ENCODE measurements around the gene AHNAK2. TPM values are rescaled to one million over a fixed set of nuclear protein-coding genes. Genes with fewer than 3 reads are reported as not detected.
"Not testable (repeated sequence)": the region's sequence is repeated elsewhere in the genome, so short reads cannot be mapped to it uniquely, and the experiment has no call there.

AHNAK2 gene
- polyA plus RNA-seq, 1 donor = 3.3 TPM

DNA sequence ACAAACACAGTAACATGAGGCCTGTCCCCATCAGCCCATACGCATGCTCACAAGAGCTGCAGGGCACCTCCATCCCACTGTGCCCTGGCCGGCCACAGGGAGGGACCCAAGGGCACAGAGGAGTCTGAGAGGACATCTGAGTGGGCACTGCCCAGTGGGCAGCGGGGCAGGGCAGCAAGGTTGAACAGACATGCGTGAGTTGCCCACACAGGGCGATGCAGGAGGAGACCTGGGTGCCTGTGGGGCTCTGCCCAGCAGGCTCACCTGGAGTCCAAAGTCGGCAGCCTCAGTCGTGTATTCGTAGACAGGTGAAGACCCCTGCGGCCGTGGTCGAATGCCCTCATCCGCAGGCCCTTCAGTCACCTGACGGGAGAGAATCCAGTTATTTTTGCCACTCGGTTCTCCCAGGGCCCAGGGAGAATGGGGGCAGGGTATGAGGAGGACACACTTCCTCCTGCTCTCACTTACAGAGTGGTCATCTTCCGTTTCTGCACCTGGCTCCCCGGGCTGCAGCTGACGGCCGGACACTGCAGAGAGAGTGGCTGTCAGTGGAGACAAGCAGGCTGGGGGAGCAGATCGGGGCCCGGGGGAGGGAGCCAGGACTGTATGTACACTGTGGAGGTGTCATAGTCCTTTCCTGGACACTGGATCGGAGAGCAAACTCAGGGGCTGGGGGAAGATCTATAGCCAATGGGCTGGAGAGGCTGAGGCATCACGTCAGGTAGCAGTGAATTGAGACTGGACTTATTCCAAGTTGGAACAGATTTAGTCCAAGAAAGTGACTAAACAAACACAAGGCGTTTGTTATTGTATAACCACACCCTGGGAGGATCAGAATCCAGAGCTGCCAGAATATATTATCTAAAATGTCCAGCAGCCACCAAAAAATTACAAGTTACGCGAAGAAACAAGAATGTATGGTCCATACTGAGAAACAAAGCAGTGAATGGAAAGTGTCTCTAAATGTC is 20.7 kb downstream of the AHNAK2 start:
- H3K36me3 ChIP-seq (ENCODE audit: control insufficient read depth, insufficient read depth, low read length) = no peaks in the 10 kb centered on the region
- DNase-seq = no peak
- H3K9me3 ChIP-seq (ENCODE audit: control insufficient read depth, low read depth, low read length) = no peaks in the 10 kb centered on the region
- no peak overlapping the region for H3K27ac ChIP-seq (ENCODE audit: low read length)
- H3K4me3 ChIP-seq (ENCODE audit: low read length) = no peak overlapping the region
- WGBS (ENCODE audit: insufficient coverage, low lambda C conversion rate) = 90% methylated on average over 2 of the region's 25 CpGs
- peaks cover 8% of the 10 kb centered on the region for H3K27me3 ChIP-seq (ENCODE audit: control insufficient read depth, insufficient read depth, low read length)
- no peaks in the 10 kb centered on the region for H3K4me1 ChIP-seq (ENCODE audit: control insufficient read depth, insufficient read depth, low read length)

GRCh38 chr14:104956290-104956890 is 21.8 kb downstream of the AHNAK2 start:
- H3K27me3 ChIP-seq (ENCODE audit: control insufficient read depth, insufficient read depth, low read length) = peaks cover 8% of the 10 kb centered on the region
- H3K4me1 ChIP-seq (ENCODE audit: control insufficient read depth, insufficient read depth, low read length) = no peaks in the 10 kb centered on the region
- WGBS (ENCODE audit: insufficient coverage, low lambda C conversion rate) = no CpG with 5 or more reads among the region's 14 CpGs
- H3K9me3 ChIP-seq (ENCODE audit: control insufficient read depth, low read depth, low read length) = no peaks in the 10 kb centered on the region
- H3K36me3 ChIP-seq (ENCODE audit: control insufficient read depth, insufficient read depth, low read length) = no peaks in the 10 kb centered on the region
- no peak for DNase-seq
- no peak overlapping the region for H3K27ac ChIP-seq (ENCODE audit: low read length)
- H3K4me3 ChIP-seq (ENCODE audit: low read length) = no peak overlapping the region

DNA sequence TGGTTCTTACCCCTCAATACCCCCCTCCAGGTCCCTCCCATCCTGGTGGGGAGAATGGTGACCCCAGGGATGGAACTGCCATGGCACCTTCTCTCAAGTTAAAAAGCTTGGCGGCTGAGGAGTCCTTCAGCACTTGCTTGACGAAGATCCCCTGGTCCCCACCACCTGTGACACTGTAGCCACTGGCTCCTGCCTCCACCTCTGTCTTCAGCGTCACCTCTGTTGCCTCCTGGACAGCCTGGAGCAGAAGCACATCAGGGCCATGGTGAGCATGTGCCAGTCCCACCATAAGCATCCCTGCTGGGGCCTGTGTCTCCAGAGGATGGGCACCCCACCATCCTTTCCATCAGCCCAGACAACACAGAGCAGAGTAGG is 22.8 kb downstream of the AHNAK2 start:
- Histone ChIP-seq H3K27me3 (ENCODE audit: control insufficient read depth, insufficient read depth, low read length) (peaks cover 8% of the 10 kb centered on the region), H3K4me1 (ENCODE audit: control insufficient read depth, insufficient read depth, low read length) (no peaks in the 10 kb centered on the region), H3K36me3 (ENCODE audit: control insufficient read depth, insufficient read depth, low read length) (no peaks in the 10 kb centered on the region), H3K9me3 (ENCODE audit: control insufficient read depth, low read depth, low read length) (no peaks in the 10 kb centered on the region), H3K4me3 (ENCODE audit: low read length) (no peak overlapping the region), H3K27ac (ENCODE audit: low read length) (no peak overlapping the region)
- no CpG with 5 or more reads among the region's 3 CpGs for WGBS (ENCODE audit: insufficient coverage, low lambda C conversion rate)
- no peak for DNase-seq

GRCh38 chr14:104954746-104955395 is 23.3 kb downstream of the AHNAK2 start:
- Histone ChIP-seq H3K4me1 (ENCODE audit: control insufficient read depth, insufficient read depth, low read length) (no peaks in the 10 kb centered on the region), H3K27me3 (ENCODE audit: control insufficient read depth, insufficient read depth, low read length) (peaks cover 8% of the 10 kb centered on the region), H3K4me3 (ENCODE audit: low read length) (no peak overlapping the region), H3K9me3 (ENCODE audit: control insufficient read depth, low read depth, low read length) (no peaks in the 10 kb centered on the region), H3K36me3 (ENCODE audit: control insufficient read depth, insufficient read depth, low read length) (no peaks in the 10 kb centered on the region), H3K27ac (ENCODE audit: low read length) (no peak overlapping the region)
- no peak for DNase-seq
- WGBS (ENCODE audit: insufficient coverage, low lambda C conversion rate) = no CpG with 5 or more reads among the region's 13 CpGs

DNA sequence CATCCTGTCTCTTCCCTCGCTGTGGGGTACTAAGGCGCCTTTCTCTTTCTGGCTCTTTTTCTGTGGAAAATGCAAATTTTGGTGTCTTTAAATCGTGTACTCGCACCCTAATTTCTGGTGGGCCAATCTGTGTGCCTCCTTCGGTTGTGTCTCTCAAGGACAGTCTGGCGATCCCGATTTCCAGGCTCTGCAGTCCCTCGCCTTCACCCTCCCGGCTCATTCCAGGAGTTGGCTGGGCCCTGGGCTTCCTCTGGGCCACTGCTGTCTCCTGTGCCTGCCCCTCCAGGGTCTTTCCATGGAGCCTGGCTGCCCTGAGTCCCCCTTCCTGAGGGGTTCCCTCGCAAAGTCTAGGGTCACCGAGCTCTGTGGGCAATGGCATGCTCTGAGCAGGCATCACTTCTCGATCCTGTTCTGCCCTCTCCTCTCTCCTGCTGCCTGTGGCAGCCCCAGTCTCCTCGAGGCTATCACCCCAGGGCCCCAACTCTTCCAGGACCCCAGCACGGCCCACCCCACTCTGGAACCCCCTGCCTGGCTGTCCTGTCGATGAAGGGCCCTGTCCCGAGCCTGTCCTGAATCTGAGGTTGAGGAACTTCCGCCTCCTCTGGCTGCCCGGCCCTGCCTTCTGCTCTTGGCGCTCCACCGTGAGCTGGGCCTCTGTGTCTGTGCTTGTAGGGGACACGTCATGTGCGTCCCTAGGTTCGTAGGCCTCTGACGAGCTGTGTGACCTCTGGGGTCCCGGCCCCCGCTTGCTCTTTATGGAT is 24.1 kb downstream of the AHNAK2 start:
- Histone ChIP-seq H3K4me3 (ENCODE audit: low read length) (no peak overlapping the region), H3K27me3 (ENCODE audit: control insufficient read depth, insufficient read depth, low read length) (peaks cover 8% of the 10 kb centered on the region), H3K36me3 (ENCODE audit: control insufficient read depth, insufficient read depth, low read length) (no peaks in the 10 kb centered on the region), H3K27ac (ENCODE audit: low read length) (no peak overlapping the region), H3K9me3 (ENCODE audit: control insufficient read depth, low read depth, low read length) (no peaks in the 10 kb centered on the region), H3K4me1 (ENCODE audit: control insufficient read depth, insufficient read depth, low read length) (no peaks in the 10 kb centered on the region)
- WGBS (ENCODE audit: insufficient coverage, low lambda C conversion rate) = no CpG with 5 or more reads among the region's 26 CpGs
- DNase-seq = no peak

DNA sequence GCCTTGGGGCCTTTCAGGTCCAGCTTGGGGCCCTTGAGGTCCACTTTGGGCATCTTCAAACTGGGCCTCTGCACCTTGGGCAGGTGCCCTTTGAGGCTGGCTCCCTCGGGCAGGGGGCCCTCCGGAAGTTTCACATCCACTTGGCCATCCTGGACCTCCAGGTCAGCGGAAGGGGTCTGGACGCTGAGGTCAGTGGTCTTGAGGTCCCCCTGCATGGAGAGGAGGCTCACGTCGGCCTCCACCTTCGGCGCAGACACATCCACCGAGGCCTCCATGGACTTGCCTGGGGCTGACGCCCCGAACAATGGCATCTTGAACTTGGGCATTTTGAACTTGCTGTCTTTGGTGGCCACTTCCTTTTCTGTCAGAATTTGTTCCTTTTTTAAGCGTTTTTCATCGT is 25.1 kb downstream of the AHNAK2 start:
- peaks cover 8% of the 10 kb centered on the region for H3K27me3 ChIP-seq (ENCODE audit: control insufficient read depth, insufficient read depth, low read length)
- no peaks in the 10 kb centered on the region for H3K9me3 ChIP-seq (ENCODE audit: control insufficient read depth, low read depth, low read length)
- WGBS (ENCODE audit: insufficient coverage, low lambda C conversion rate) = 90% methylated on average over 4 of the region's 13 CpGs
- H3K27ac ChIP-seq (ENCODE audit: low read length) = no peak overlapping the region
- H3K4me1 ChIP-seq (ENCODE audit: control insufficient read depth, insufficient read depth, low read length) = no peaks in the 10 kb centered on the region
- H3K4me3 ChIP-seq (ENCODE audit: low read length) = no peak overlapping the region
- DNase-seq = no peak
- H3K36me3 ChIP-seq (ENCODE audit: control insufficient read depth, insufficient read depth, low read length) = no peaks in the 10 kb centered on the region

DNA sequence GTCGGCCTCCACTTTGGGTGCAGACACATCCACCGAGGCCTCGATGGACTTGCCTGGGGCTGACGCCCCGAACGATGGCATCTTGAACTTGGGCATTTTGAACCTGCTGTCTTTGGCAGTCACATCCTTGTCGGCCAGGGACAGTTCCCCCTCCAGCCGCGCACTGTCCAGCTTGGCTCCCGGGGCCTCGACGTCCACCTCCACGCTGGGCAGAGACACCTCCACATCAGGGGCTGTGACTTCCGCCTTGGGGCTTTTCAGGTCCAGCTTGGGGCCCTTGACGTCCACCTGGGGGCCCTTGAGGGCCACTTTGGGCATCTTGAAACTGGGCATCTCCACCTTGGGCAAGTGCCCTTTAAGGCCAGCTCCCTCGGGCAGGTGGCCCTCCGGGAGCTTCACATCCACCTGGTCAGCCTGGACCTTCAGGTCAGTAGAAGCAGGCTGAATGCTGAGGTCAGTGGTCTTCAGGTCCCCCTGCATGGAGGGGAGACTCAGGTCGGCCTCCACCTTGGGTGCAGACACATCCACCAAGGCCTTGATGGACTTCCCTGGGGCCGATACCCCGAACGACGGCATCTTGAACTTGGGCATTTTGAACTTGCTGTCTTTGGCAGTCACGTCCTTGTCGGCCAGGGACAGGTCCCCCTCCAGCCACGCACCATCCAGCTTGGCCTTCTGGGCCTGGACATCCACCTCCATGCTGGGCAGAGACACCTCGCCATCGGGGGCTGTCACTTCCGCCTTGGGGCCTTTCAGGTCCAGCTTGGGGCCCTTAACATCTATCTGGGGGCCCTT is 26.1 kb downstream of the AHNAK2 start:
- not testable (repeated sequence) for DNase-seq; H3K36me3 ChIP-seq (ENCODE audit: control insufficient read depth, insufficient read depth, low read length); H3K4me1 ChIP-seq (ENCODE audit: control insufficient read depth, insufficient read depth, low read length); H3K27ac ChIP-seq (ENCODE audit: low read length); H3K4me3 ChIP-seq (ENCODE audit: low read length); H3K27me3 ChIP-seq (ENCODE audit: control insufficient read depth, insufficient read depth, low read length); H3K9me3 ChIP-seq (ENCODE audit: control insufficient read depth, low read depth, low read length)
- no CpG with 5 or more reads among the region's 28 CpGs for WGBS (ENCODE audit: insufficient coverage, low lambda C conversion rate)

DNA sequence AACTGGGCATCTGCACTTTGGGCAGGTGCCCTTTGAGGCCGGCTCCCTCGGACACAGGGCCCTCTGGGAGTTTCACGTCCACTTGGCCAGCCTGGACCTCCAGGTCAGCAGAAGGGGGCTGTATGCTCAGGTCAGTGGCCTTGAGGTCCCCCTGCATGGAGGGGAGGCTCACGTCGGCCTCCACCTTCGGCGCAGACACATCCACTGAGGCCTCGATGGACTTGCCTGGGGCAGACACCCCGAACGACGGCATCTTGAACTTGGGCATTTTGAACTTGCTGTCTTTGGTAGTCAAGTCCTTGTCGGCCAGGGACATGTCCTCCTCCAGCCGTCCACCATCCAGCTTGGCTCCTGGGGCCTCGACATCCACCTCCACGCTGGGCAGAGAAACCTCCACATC is 27.5 kb downstream of the AHNAK2 start:
- not testable (repeated sequence) for H3K4me1 ChIP-seq (ENCODE audit: control insufficient read depth, insufficient read depth, low read length); H3K4me3 ChIP-seq (ENCODE audit: low read length); DNase-seq; H3K36me3 ChIP-seq (ENCODE audit: control insufficient read depth, insufficient read depth, low read length); H3K9me3 ChIP-seq (ENCODE audit: control insufficient read depth, low read depth, low read length); H3K27ac ChIP-seq (ENCODE audit: low read length); H3K27me3 ChIP-seq (ENCODE audit: control insufficient read depth, insufficient read depth, low read length)
- WGBS (ENCODE audit: insufficient coverage, low lambda C conversion rate) = no CpG with 5 or more reads among the region's 15 CpGs

DNA sequence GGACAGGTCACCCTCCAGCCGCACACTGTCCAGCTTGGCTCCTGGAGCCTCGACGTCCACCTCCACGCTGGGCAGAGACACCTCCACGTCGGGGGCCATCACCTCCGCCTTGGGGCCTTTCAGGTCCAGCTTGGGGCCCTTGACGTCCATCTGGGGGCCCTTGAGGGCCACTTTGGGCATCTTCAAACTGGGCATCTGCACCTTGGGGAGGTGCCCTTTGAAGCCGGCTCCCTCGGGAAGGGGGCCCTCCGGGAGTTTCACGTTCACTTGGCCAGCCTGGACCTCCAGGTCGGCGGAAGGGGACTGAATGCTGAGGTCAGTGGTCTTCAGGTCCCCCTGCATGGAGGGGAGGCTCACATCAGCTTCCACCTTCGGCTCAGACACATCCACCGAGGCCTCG is 28.2 kb downstream of the AHNAK2 start:
- Histone ChIP-seq H3K27me3 (ENCODE audit: control insufficient read depth, insufficient read depth, low read length) (no peaks in the 10 kb centered on the region), H3K9me3 (ENCODE audit: control insufficient read depth, low read depth, low read length) (no peaks in the 10 kb centered on the region), H3K36me3 (ENCODE audit: control insufficient read depth, insufficient read depth, low read length) (no peaks in the 10 kb centered on the region), H3K4me3 (ENCODE audit: low read length) (no peak overlapping the region), H3K4me1 (ENCODE audit: control insufficient read depth, insufficient read depth, low read length) (no peaks in the 10 kb centered on the region), H3K27ac (ENCODE audit: low read length) (no peak overlapping the region)
- no peak for DNase-seq
- WGBS (ENCODE audit: insufficient coverage, low lambda C conversion rate) = no CpG with 5 or more reads among the region's 17 CpGs
